Omental fat pad (tissue), 4 donors: Measurements from ENCODE around the gene B4GALNT3. TPM values are rescaled to one million over a fixed set of nuclear protein-coding genes. Genes with fewer than 3 reads are reported as not detected.

ENCODE experiments used
- ATAC-seq: fragments of 150-250 bp; one replicate; pipeline ENCODE4 v1.9.1; 2016; ENCODE audit warnings: mild to moderate bottlenecking, moderate library complexity; ENCODE audit not compliant: low FRiP score
- DNase-seq: peaks from one replicate; pipeline ENCODE4 v3.0.0-alpha.2; 2019; ENCODE audit warnings: low spot score
- small RNA-seq: library from RNA; depleted of rRNA; stranded (forward); fragments of <200 nt; gene quantifications from one replicate; pipeline ENCODE3, GENCODE V24; 2016
- total RNA-seq, 4 donors: library from RNA; depleted of rRNA; stranded (reverse); fragments of >200 nt; gene quantifications; one replicate each; pipeline ENCODE4 v1.1.0, GENCODE V29; 2016
- TF ChIP-seq, protein P1 (sequence below), 3 donors: fragments of 450-650 bp; IDR thresholded peaks; one replicate each; pipeline ENCODE4 v1.5.1; 2016 to 2017; ENCODE audit warnings: antibody characterized with exemption in 3 of 3, mild to moderate bottlenecking in 3 of 3, moderate library complexity in 2 of 3

Gene B4GALNT3
- total RNA-seq, 4 donors from 2014 or later: 0.13 to 0.60 (median 0.28) TPM; not detected in 1

DNA sequence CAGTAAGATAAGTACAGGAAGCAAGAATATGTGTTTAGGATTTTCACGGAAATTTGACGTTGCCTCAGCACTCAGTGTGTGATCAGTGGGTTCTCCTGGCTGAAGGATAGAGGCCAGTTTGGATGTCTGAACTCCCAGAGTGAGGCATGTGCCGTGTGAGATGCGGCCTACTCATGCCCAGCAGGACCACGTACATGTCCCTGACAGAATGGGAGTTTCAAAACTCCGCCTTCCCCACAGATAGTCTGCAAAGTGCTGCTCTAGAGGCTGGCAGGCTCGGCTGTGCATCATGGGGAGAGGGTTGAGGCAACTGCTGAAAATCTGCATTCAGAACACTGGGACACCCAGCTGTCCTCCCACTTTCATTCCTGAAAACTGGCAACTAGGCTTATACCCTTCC lies 145.2 kb downstream of the B4GALNT3 start:
- TF ChIP-seq, protein P1, sequence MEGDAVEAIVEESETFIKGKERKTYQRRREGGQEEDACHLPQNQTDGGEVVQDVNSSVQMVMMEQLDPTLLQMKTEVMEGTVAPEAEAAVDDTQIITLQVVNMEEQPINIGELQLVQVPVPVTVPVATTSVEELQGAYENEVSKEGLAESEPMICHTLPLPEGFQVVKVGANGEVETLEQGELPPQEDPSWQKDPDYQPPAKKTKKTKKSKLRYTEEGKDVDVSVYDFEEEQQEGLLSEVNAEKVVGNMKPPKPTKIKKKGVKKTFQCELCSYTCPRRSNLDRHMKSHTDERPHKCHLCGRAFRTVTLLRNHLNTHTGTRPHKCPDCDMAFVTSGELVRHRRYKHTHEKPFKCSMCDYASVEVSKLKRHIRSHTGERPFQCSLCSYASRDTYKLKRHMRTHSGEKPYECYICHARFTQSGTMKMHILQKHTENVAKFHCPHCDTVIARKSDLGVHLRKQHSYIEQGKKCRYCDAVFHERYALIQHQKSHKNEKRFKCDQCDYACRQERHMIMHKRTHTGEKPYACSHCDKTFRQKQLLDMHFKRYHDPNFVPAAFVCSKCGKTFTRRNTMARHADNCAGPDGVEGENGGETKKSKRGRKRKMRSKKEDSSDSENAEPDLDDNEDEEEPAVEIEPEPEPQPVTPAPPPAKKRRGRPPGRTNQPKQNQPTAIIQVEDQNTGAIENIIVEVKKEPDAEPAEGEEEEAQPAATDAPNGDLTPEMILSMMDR (IDR thresholded peaks at IDR 0.05): no peak
- ATAC-seq (no peak), DNase-seq (no peak)

DNA sequence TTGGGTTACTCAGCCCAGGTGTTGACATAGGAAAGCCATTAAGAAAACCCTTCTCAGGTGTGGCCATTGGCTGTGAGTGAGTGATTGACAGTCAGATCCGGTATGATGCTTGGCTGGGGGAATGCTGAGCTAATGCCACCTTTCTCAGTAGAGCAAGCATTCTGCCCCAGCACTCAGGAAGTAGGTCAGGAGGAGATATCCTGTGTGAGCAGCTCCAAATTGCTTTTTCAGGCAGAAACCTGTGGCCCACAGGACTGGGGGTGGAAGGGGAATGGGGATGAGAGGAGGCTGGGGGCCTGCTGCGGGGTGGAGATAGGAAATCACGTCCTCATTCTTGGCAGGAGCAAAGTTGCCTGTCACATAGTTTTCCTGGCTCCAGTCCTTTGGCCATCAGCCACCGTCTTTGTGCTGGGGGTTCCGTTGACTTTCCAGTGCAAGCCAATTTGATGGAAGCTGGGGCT lies 147.8 kb downstream of the B4GALNT3 start:
- TF ChIP-seq, protein P1 (IDR thresholded peaks at IDR 0.05): no peak
- DNase-seq (no peak), ATAC-seq (no peak)

DNA sequence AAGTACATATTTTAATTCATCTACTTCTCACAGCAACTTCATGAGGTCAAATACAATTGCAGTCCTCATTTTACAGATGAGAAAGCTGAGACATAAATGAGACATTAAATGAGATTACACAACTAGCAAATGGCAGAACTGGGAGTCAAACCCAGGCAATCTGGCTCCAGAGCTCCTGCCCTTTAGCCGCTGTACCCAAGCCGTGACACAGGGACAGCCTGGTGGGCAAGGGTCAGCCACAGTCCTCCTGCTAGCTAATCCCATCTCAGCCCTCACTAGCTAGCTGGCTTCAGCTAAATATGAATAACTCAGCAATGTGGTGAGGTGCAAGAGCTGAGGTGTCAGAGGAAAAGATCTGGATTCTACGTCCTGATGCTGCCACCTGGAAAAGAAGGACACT lies 148.7 kb downstream of the B4GALNT3 start:
- TF ChIP-seq, protein P1 (IDR thresholded peaks at IDR 0.05): no peak
- ATAC-seq (no peak), DNase-seq (no peak)

DNA sequence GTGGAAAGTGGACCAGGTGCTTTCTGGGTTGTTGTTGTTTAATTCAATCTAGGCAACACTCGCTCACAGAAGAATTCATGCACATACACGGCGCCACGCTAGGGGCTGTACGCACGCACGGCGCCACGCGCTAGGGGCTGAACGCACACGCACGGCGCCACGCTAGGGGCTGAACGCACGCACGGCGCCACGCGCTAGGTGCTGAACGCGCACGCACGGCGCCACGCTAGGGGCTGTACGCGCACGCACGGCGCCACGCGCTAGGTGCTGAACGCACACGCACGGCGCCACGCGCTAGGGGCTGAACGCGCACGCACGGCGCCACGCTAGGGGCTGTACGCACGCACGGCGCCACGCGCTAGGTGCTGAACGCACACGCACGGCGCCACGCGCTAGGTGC lies 149.2 kb downstream of the B4GALNT3 start:
- ATAC-seq: no peak
- no peak for DNase-seq
- TF ChIP-seq, protein P1 (IDR thresholded peaks at IDR 0.05): no peak

DNA sequence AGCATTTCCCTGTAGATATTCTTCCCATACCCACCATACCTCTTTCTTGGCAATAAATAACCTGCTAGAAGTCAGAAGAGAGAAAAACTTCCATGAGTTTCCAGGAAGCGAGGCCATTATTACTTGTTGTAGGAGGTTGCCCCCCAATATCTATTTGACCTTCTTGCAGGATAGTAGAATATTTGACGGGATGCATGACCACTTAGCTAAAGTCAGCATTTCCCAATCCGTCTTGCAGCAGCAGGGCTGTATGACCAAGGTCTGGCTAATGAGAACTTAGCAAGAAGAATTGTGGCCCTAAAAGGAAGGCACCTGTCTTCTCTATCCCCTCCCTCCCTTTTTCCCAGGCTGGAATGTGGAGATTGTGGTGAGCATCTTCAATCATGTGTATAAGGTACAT lies 152.0 kb downstream of the B4GALNT3 start:
- no peak for ATAC-seq
- TF ChIP-seq, protein P1 (IDR thresholded peaks at IDR 0.05): no peak
- no peak for DNase-seq

DNA sequence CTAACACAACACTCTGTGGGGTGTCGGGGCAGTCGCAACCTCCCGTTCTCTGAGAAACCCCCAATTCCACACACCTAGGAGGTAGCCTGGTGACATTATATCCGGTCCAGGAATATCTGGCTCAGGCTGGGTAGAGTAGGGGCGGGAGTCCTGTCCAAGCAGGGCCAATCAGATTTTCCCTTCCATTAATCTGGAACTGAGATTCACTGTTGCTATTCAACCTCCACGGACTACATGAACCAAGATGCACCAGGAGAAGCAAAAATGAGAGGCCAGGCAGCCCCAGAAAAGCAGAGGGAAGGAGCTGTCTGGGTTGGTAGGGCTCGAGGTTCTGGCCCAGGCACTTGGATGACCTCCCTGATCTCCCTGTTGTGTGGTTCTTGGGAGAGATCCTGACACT lies 152.6 kb downstream of the B4GALNT3 start:
- DNase-seq (no peak), ATAC-seq (no peak)
- TF ChIP-seq, protein P1 (IDR thresholded peaks at IDR 0.05): no peak

DNA sequence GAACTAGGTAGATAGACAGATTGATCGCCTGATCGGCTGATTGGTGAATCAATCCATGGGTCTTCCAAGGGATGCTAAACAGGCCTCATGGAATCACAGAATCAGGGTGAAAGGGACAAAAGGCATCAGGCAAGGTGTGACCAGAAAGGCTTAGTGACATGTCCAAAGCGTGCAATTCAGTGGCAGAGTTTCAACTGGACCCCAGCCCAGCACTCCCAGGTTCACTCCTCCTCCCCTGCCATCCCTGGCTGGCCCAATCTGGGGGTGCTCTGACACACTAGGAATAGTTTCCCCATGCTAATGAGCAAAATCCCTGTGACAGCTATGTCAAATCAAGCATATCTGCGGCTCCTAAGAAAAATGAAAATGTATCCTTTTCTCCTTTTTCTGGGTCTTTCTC lies 153.1 kb downstream of the B4GALNT3 start:
- TF ChIP-seq, protein P1 (IDR thresholded peaks at IDR 0.05): no peak
- no peak for DNase-seq
- no peak for ATAC-seq

Small RNA genes lying within 50 kb of the gene (small RNA-seq; reads per million reads assigned to genes)
- not detected for gene RNU7-103P

Other genes with a start within 250 kb of the B4GALNT3 start
- gene SLC6A12, start 245.8 kb upstream of the B4GALNT3 start, total RNA-seq: 1 to 10 TPM in 3 of 4 donors, under 1 TPM in 1; 0.46 to 7.0 (median 2.1) TPM
- gene SLC6A13, start 197.1 kb upstream of the B4GALNT3 start, total RNA-seq: under 1 TPM in 2 of 4 donors, not detected in 2; 0.84 to 0.88 TPM
- gene KDM5A, start 70.6 kb upstream of the B4GALNT3 start, total RNA-seq: 10 to 100 TPM; 48.0 to 86.2 (median 49.9) TPM
- 1 to 10 TPM; 4.2 to 9.6 (median 5.5) TPM for gene CCDC77, start 58.3 kb upstream of the B4GALNT3 start, total RNA-seq
- gene NINJ2, start 203.5 kb downstream of the B4GALNT3 start, total RNA-seq: 10 to 100 TPM in 3 of 4 donors, 1 to 10 TPM in 1; 8.6 to 28.9 (median 17.5) TPM